ENCODE measurements around the gene PRPF40B.

Gene PRPF40B

DNA sequence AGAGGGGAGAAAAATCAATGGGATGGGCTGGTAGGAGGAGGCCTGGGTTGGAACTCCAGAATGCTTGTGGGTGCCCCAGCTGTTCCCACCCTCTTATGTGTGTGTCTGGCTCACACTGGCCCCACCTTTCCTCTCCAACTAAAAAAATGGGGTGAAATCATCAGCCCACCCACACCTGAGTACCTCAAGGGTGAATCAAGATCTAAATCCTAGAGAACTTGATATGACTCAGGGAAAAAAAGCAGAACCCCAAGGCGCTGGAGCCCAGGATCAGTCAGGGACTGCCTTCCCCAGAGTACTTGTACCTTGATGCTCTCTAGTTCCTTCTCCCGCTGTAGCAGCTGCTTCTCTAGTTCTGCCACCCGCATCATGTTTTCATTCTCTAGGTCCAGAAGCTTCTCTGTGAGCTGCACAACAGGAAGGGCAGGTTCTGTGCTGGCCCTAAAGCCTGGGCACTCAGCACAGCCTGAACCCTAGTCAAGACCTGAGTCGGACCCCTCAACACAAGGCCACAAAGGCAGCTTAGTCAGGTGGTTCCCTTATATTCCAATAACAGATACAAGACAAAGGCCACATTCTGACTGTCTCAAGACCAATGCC is 29.7 kb downstream of the PRPF40B start:
- H4K20me1 ChIP-seq (ENCODE audit: low read depth, low read length), result no peaks in the 10 kb centered on the region
- TF ChIP-seq, protein P1, sequence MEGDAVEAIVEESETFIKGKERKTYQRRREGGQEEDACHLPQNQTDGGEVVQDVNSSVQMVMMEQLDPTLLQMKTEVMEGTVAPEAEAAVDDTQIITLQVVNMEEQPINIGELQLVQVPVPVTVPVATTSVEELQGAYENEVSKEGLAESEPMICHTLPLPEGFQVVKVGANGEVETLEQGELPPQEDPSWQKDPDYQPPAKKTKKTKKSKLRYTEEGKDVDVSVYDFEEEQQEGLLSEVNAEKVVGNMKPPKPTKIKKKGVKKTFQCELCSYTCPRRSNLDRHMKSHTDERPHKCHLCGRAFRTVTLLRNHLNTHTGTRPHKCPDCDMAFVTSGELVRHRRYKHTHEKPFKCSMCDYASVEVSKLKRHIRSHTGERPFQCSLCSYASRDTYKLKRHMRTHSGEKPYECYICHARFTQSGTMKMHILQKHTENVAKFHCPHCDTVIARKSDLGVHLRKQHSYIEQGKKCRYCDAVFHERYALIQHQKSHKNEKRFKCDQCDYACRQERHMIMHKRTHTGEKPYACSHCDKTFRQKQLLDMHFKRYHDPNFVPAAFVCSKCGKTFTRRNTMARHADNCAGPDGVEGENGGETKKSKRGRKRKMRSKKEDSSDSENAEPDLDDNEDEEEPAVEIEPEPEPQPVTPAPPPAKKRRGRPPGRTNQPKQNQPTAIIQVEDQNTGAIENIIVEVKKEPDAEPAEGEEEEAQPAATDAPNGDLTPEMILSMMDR (IDR thresholded peaks at IDR 0.05; ENCODE audit: insufficient read depth, low read length, poor library complexity, severe bottlenecking), result no peak
- no peak for TF ChIP-seq EZH2phosphoT487 (conservative IDR thresholded peaks at IDR 0.05; ENCODE audit: low read length)
- H3K9me3 ChIP-seq (ENCODE audit: insufficient read depth, low read length), result no peaks in the 10 kb centered on the region
- no peak overlapping the region for H3K4me3 ChIP-seq (ENCODE audit: insufficient read depth, low read length, poor library complexity, severe bottlenecking)
- H3K27ac ChIP-seq (ENCODE audit: low read depth, low read length), result no peak overlapping the region
- no peak overlapping the region for H2AFZ ChIP-seq (ENCODE audit: low read depth, low read length, severe bottlenecking)
- H3K36me3 ChIP-seq (ENCODE audit: low read length), result no peaks in the 10 kb centered on the region
- H3F3A ChIP-seq (ENCODE audit: insufficient read depth), result no peaks in the 10 kb centered on the region
- H3K4me2 ChIP-seq (ENCODE audit: low read depth, low read length, poor library complexity, severe bottlenecking), result no peak overlapping the region
- no peaks in the 10 kb centered on the region for H3K79me2 ChIP-seq (ENCODE audit: insufficient read depth, low read length)
- H3K27me3 ChIP-seq (ENCODE audit: low read length), result no peaks in the 10 kb centered on the region
- no peaks in the 10 kb centered on the region for H3K9me2 ChIP-seq (replicated peaks; ENCODE audit: insufficient read depth, low read length)
- H3K9ac ChIP-seq (ENCODE audit: low read length), result no peak overlapping the region

DNA sequence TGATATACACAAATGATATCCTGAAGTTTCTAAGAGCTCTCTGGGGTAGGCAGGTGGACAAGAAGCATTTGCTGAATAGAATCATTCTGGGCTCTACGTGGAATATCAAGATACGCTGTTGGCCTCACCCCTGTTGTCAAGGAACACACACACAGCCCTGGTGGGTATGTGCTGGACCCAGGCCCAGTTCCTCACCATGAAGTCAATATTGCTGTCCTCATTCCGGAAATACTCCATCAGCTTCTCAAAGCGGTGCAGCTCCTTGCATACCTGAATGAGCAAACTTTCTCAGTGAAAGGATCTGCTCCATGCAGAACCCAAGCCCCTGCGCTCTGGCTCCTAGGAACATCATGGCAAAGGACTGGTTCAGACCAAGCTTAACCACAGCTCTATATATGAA is 31.4 kb downstream of the PRPF40B start:
- H2AFZ ChIP-seq (ENCODE audit: low read depth, low read length, severe bottlenecking), result no peak overlapping the region
- no peaks in the 10 kb centered on the region for H3K27me3 ChIP-seq (ENCODE audit: low read length)
- no peaks in the 10 kb centered on the region for H3K36me3 ChIP-seq (ENCODE audit: low read length)
- TF ChIP-seq, protein P1 (IDR thresholded peaks at IDR 0.05; ENCODE audit: insufficient read depth, low read length, poor library complexity, severe bottlenecking), result no peak
- H3K9me2 ChIP-seq (replicated peaks; ENCODE audit: insufficient read depth, low read length), result no peaks in the 10 kb centered on the region
- H3K9ac ChIP-seq (ENCODE audit: low read length), result no peak overlapping the region
- H3K9me3 ChIP-seq (ENCODE audit: insufficient read depth, low read length), result no peaks in the 10 kb centered on the region
- no peaks in the 10 kb centered on the region for H3K79me2 ChIP-seq (ENCODE audit: insufficient read depth, low read length)
- no peak overlapping the region for H3K4me3 ChIP-seq (ENCODE audit: insufficient read depth, low read length, poor library complexity, severe bottlenecking)
- no peaks in the 10 kb centered on the region for H4K20me1 ChIP-seq (ENCODE audit: low read depth, low read length)
- H3F3A ChIP-seq (ENCODE audit: insufficient read depth), result no peaks in the 10 kb centered on the region
- H3K27ac ChIP-seq (ENCODE audit: low read depth, low read length), result no peak overlapping the region
- H3K4me2 ChIP-seq (ENCODE audit: low read depth, low read length, poor library complexity, severe bottlenecking), result no peak overlapping the region

DNA sequence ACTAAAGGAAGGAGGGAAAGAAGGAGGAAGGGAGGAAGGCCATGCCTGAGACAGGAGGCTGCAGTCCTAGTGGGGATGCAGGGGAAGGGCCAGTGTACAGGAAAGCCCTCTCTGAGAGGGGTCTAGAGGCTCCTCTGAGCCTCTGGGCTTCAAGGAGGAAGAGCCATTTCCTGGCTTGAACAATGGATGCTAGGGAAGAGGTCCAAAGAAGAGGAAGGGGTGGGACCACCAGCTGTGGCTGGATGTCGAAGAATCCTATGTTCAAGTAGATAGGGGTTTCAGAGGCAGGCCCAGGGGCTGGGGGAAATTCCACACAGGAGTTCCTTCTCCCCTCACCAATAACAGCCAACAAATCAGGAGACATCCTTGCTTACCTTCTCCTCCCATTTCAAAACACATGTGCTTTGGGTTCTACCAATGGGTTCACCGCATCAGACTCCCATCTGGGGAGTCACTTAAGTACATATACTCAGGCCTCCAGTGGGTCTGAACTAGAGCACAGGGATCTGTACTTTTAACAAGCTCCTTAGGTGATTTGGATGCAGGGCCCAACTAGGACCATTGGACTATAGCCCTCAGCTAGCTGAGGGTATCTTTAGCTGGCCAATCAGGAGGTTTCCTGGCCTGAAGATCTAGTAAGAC is 32.4 kb downstream of the PRPF40B start:
- H2AFZ ChIP-seq (ENCODE audit: low read depth, low read length, severe bottlenecking), result no peak overlapping the region
- no peak overlapping the region for H3K4me2 ChIP-seq (ENCODE audit: low read depth, low read length, poor library complexity, severe bottlenecking)
- no peak overlapping the region for H3K9ac ChIP-seq (ENCODE audit: low read length)
- no peaks in the 10 kb centered on the region for H3K9me2 ChIP-seq (replicated peaks; ENCODE audit: insufficient read depth, low read length)
- no peaks in the 10 kb centered on the region for H3K36me3 ChIP-seq (ENCODE audit: low read length)
- no peak overlapping the region for H3K27ac ChIP-seq (ENCODE audit: low read depth, low read length)
- H3K79me2 ChIP-seq (ENCODE audit: insufficient read depth, low read length), result no peaks in the 10 kb centered on the region
- no peaks in the 10 kb centered on the region for H3K27me3 ChIP-seq (ENCODE audit: low read length)
- no peaks in the 10 kb centered on the region for H4K20me1 ChIP-seq (ENCODE audit: low read depth, low read length)
- no peak overlapping the region for H3K4me3 ChIP-seq (ENCODE audit: insufficient read depth, low read length, poor library complexity, severe bottlenecking)
- TF ChIP-seq, protein P1 (IDR thresholded peaks at IDR 0.05; ENCODE audit: insufficient read depth, low read length, poor library complexity, severe bottlenecking), result no peak
- TF ChIP-seq EZH2phosphoT487 (conservative IDR thresholded peaks at IDR 0.05; ENCODE audit: low read length), result no peak
- no peaks in the 10 kb centered on the region for H3K9me3 ChIP-seq (ENCODE audit: insufficient read depth, low read length)
- H3F3A ChIP-seq (ENCODE audit: insufficient read depth), result no peaks in the 10 kb centered on the region
